ENCODE measurements around the gene SOX21. TPM values are rescaled to one million over a fixed set of nuclear protein-coding genes. Genes with fewer than 3 reads are reported as not detected.
"Not testable (repeated sequence)": the region's sequence is repeated elsewhere in the genome, so short reads cannot be mapped to it uniquely, and the experiment has no call there.

The SOX21 gene
- total and polyA plus RNA-seq, 10 of the 15 experiments (the other 5 are each of a cell fraction or from before 2014, with no cell fraction given): not detected

GRCh38 chr13:94731028-94731427 is 18.7 kb upstream of the SOX21 start (continued):
- TF ChIP-seq BCL3 (IDR thresholded peaks at IDR 0.05; ENCODE audit: borderline replicate concordance, insufficient read depth, low read depth, low read length, poor library complexity, severe bottlenecking) (no peak), PRDM15 (CRISPR knock-in tag; IDR thresholded peaks at IDR 0.05) (no peak)

- H3K9ac ChIP-seq (ENCODE audit: control insufficient read depth, insufficient read depth, low read length); RAD21 ChIA-PET (ENCODE audit: unreplicated experiment); H2AFZ ChIP-seq (ENCODE audit: control insufficient read depth, low read depth, low read length); intact Hi-C loops (cut with micrococcal nuclease; ENCODE audit: unreplicated experiment); H3K27me3 ChIP-seq (replicated peaks in 1 of 2; ENCODE audit: control insufficient read depth in 2 of 2, insufficient read depth in 2 of 2, low read length in 1 of 2); H3K9me3 ChIP-seq (replicated peaks; ENCODE audit: control insufficient read depth, insufficient read depth, low read length); H4K20me1 ChIP-seq (ENCODE audit: control insufficient read depth, insufficient read depth); ATAC-seq; in situ Hi-C loops (cut with MboI); FAIRE-seq; H3K79me2 ChIP-seq (ENCODE audit: control insufficient read depth, insufficient read depth, low read length); H3K36me3 ChIP-seq (ENCODE audit: control insufficient read depth in 2 of 2, insufficient read depth in 2 of 2, low read length in 1 of 2); BruUV-seq (replicated peaks); H3K27ac ChIP-seq (ENCODE audit: control insufficient read depth, insufficient read depth); CTCF ChIA-PET; H3K4me1 ChIP-seq (ENCODE audit: control insufficient read depth, insufficient read depth, low read length); SMC1A ChIA-PET (ENCODE audit: uncharacterized antibody, unreplicated experiment); DNase-seq (ENCODE audit: low read depth, low spot score); H3K4me3 ChIP-seq; H3K4me2 ChIP-seq (ENCODE audit: control insufficient read depth, insufficient read depth); POLR2A ChIA-PET: not testable (repeated sequence)
- WGBS (ENCODE audit: insufficient coverage, insufficient replicate concordance, low lambda C conversion rate, missing lambda C conversion rate): 0% methylated on average over 1 of the region's 1 CpG
Observed at GRCh38 chr13:94729941-94730340, 17.6 kb upstream of the SOX21 start.

All from GM12878 (cell line).